Hepatocyte (in vitro differentiated cells): ENCODE measurements around the gene SLC7A8. TPM values are rescaled to one million over a fixed set of nuclear protein-coding genes. Genes with fewer than 3 reads are reported as not detected.

Experiments used
- DNase-seq: peaks from one replicate; pipeline ENCODE4 v3.0.0-alpha.2; 2016; ENCODE audit warnings: low spot score
- H2AFZ ChIP-seq: fragments of 200-600 bp; sonication (generic); 2 replicates; pipeline ENCODE4 v1.6.0; 2016; ENCODE audit warnings: antibody characterized with exemption, mild to moderate bottlenecking
- H3K27ac ChIP-seq: fragments of 200-600 bp; sonication (generic); 2 replicates; pipeline ENCODE4 v1.5.1; 2016; ENCODE audit warnings: mild to moderate bottlenecking
- H3K27me3 ChIP-seq: fragments of 200-600 bp; sonication (generic); 2 replicates; pipeline ENCODE4 v1.6.1; 2016
- H3K36me3 ChIP-seq: fragments of 200-600 bp; sonication (generic); replicated peaks from 2 replicates; pipeline ENCODE4 v1.5.1; 2016; ENCODE audit warnings: low read depth; ENCODE audit not compliant: insufficient read depth
- H3K4me1 ChIP-seq: fragments of 200-600 bp; sonication (generic); 2 replicates; pipeline ENCODE4 v1.5.1; 2016; ENCODE audit warnings: mild to moderate bottlenecking, moderate library complexity; ENCODE audit not compliant: insufficient read depth
- H3K4me2 ChIP-seq: fragments of 200-600 bp; sonication (generic); 2 replicates; pipeline ENCODE4 v1.6.0; 2016
- H3K4me3 ChIP-seq: fragments of 200-600 bp; sonication (generic); 2 replicates; pipeline ENCODE4 v1.5.1; 2016; ENCODE audit warnings: mild to moderate bottlenecking
- H3K79me2 ChIP-seq: fragments of 200-600 bp; sonication (generic); 2 replicates; pipeline ENCODE4 v1.6.0; 2017; ENCODE audit warnings: mild to moderate bottlenecking
- H3K9me2 ChIP-seq: fragments of 200-600 bp; sonication (generic); replicated peaks from 2 replicates; pipeline ENCODE4 v1.6.0; 2017; ENCODE audit warnings: mild to moderate bottlenecking; ENCODE audit not compliant: insufficient read depth
- H3K9me3 ChIP-seq: fragments of 200-600 bp; sonication (generic); 2 replicates; pipeline ENCODE4 v1.5.1; 2016; ENCODE audit warnings: low read depth, mild to moderate bottlenecking
- H4K20me1 ChIP-seq: fragments of 200-600 bp; sonication (generic); 2 replicates; pipeline ENCODE4 v1.6.0; 2016; ENCODE audit warnings: mild to moderate bottlenecking; ENCODE audit not compliant: insufficient read depth, poor library complexity, severe bottlenecking
- EZH2 ChIP-seq: fragments of 200-600 bp; sonication (generic); IDR thresholded peaks from 2 replicates; pipeline ENCODE4 v1.6.1; 2016; ENCODE audit warnings: antibody characterized with exemption, mild to moderate bottlenecking, borderline replicate concordance
- EZH2phosphoT487 ChIP-seq: fragments of 200-600 bp; sonication (generic); IDR thresholded peaks from one replicate; pipeline ENCODE4 v1.6.1; 2018; ENCODE audit warnings: antibody characterized with exemption, mild to moderate bottlenecking, low read depth, moderate library complexity; ENCODE audit not compliant: unreplicated experiment, severe bottlenecking
- WGBS: methylation state at CpG from one replicate; pipeline ENCODE4 v1.1.6; 2016; ENCODE audit warnings: low lambda C conversion rate; ENCODE audit errors: missing lambda C conversion rate; 5-methylcytosine and 5-hydroxymethylcytosine counted together
- polyA plus RNA-seq: library from polyadenylated mRNA; unstranded; fragments of >200 nt; fragmentation: Nextera tagmentation; extraction: Ambion mirVana; gene quantifications from 2 replicates; pipeline ENCODE4 v1.2.1, GENCODE V29; 2016
- total RNA-seq: library from RNA; depleted of rRNA; stranded (reverse); fragments of >200 nt; gene quantifications from 2 replicates; pipeline ENCODE4 v1.2.3, GENCODE V29; 2014
- TF ChIP-seq, protein P1 (sequence below): fragments of 200-600 bp; sonication (generic); IDR thresholded peaks from 2 replicates; pipeline ENCODE4 v1.5.1; 2016; ENCODE audit warnings: antibody characterized with exemption, mild to moderate bottlenecking; ENCODE audit not compliant: poor library complexity

SLC7A8 gene
- total and polyA plus RNA-seq, 2 experiments from 2014 or later = 54.6 to 123 TPM

DNA sequence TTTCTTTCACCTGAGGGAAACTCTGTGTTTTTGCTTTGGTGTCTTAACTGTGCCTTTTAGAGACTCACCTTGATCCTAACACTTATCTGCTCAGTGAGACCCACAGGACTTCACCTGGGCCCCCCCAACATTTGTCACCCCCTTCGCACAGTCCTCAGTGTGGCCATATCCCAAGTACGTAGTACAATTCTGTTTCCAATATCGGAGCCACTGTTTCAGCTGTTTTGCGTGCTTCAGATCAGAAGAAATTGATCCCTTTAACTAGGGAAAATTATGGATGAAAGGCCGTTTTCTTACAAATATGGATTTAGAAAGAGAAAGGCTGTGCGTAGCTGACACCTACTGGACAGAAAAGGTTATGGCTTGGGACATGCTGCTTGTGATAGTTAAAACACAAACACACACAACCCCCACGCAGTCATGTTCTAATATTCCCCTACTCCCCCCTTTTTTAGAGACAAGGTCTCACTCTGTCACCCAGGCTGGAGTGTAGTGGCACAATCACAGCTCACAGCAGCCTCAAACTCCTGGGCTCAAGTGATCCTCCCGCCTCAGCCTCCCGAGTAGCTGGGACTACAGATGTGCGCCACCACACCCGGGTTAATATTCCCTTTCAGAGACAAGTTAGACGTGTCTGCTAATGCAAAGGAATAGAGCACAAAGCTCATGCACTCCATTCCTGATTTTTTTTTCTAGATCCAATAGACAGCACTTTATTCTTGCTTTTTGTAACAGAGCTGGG lies 3.6 kb upstream of the SLC7A8 start:
- Histone ChIP-seq H3K27me3 (no peaks in the 10 kb centered on the region), H3K36me3 (no peaks in the 10 kb centered on the region), H3K4me2 (no peak overlapping the region), H3K4me1 (peaks cover under 1% of the 10 kb centered on the region), H3K4me3 (no peak overlapping the region), H3K9me2 (no peaks in the 10 kb centered on the region), H4K20me1 (no peaks in the 10 kb centered on the region), H3K9me3 (no peaks in the 10 kb centered on the region), H3K27ac (no peak overlapping the region), H2AFZ (no peak overlapping the region), H3K79me2 (peaks cover 2% of the 10 kb centered on the region)
- DNase-seq = peak; percentile 75
- 50% methylated on average over 12 of the region's 12 CpGs for WGBS
- TF ChIP-seq, protein P1, sequence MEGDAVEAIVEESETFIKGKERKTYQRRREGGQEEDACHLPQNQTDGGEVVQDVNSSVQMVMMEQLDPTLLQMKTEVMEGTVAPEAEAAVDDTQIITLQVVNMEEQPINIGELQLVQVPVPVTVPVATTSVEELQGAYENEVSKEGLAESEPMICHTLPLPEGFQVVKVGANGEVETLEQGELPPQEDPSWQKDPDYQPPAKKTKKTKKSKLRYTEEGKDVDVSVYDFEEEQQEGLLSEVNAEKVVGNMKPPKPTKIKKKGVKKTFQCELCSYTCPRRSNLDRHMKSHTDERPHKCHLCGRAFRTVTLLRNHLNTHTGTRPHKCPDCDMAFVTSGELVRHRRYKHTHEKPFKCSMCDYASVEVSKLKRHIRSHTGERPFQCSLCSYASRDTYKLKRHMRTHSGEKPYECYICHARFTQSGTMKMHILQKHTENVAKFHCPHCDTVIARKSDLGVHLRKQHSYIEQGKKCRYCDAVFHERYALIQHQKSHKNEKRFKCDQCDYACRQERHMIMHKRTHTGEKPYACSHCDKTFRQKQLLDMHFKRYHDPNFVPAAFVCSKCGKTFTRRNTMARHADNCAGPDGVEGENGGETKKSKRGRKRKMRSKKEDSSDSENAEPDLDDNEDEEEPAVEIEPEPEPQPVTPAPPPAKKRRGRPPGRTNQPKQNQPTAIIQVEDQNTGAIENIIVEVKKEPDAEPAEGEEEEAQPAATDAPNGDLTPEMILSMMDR = peak; percentile 78
- no peak for TF ChIP-seq EZH2

DNA sequence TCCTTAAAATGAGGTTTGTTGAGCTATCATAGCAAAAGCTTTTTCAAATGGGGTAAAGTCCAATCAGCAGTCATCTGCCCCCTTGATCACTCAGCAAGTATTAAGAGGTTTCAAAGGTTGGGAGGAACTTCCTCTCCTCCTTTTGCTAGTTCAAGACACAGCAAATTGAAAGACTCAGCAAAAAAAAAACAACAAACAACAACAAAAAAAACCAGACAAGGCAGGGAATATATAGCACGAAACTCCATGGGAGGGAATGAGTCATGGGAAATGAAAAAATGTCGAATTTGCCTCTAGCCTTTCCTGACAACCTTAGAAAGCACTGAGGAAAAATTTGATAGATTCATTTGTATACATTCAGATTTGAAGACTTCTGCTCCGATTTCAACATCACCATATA lies 1.6 kb upstream of the SLC7A8 start:
- H3K4me2 ChIP-seq = no peak overlapping the region
- no peak overlapping the region for H3K27ac ChIP-seq
- no peaks in the 10 kb centered on the region for H4K20me1 ChIP-seq
- no peak for DNase-seq
- no peaks in the 10 kb centered on the region for H3K36me3 ChIP-seq
- no peak overlapping the region for H3K4me3 ChIP-seq
- 74% methylated on average over 3 of the region's 3 CpGs for WGBS
- H3K79me2 ChIP-seq = peaks cover 10% of the 10 kb centered on the region
- no peaks in the 10 kb centered on the region for H3K9me2 ChIP-seq
- H3K9me3 ChIP-seq = no peaks in the 10 kb centered on the region
- H2AFZ ChIP-seq = no peak overlapping the region
- TF ChIP-seq EZH2phosphoT487 = no peak
- TF ChIP-seq EZH2 = no peak
- TF ChIP-seq, protein P1 = no peak
- peaks cover 8% of the 10 kb centered on the region for H3K4me1 ChIP-seq
- H3K27me3 ChIP-seq = no peaks in the 10 kb centered on the region

DNA sequence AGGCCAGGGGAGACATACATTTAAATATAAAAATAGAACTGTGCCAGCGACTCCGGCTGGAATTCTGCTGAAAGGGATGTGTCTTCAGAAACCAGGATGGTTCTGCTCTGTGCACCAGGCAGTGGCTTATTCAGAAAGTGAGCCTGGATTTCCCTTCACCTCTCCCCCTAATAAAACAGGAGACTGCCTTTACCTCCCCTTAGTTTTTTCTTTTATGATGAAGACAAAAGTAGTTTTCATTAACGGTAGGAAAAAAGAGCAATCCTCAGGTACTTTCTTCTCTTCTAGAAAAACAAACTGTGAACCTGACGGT lies 346 bp downstream of the SLC7A8 start:
- WGBS = 0% methylated on average over 4 of the region's 4 CpGs
- H3K4me2 ChIP-seq = peak overlapping the region; percentile 85
- no peaks in the 10 kb centered on the region for H3K36me3 ChIP-seq
- no peaks in the 10 kb centered on the region for H3K9me2 ChIP-seq
- H3K4me3 ChIP-seq = peak overlapping the region; percentile 66
- H3K27me3 ChIP-seq = no peaks in the 10 kb centered on the region
- peaks cover 8% of the 10 kb centered on the region for H3K4me1 ChIP-seq
- H3K27ac ChIP-seq = peak overlapping the region; percentile 54
- TF ChIP-seq, protein P1 = no peak
- TF ChIP-seq EZH2 (no peak), EZH2phosphoT487 (no peak)
- H2AFZ ChIP-seq = peak overlapping the region; percentile 80
- no peaks in the 10 kb centered on the region for H4K20me1 ChIP-seq
- H3K79me2 ChIP-seq = peaks cover 21% of the 10 kb centered on the region
- no peak for DNase-seq
- H3K9me3 ChIP-seq = no peaks in the 10 kb centered on the region
